A549 (cell line): Measurements from ENCODE around the gene CCDC27.

Source experiments
- FOSL2 ChIP-seq, 2 experiments: fragments of 450-650 bp in 1 of 2; fragments of >200 bp in 1 of 2; sonication (Bioruptor Twin) in 1 of 2; formaldehyde crosslinking; IDR thresholded peaks; 2 replicates each; pipeline versions ENCODE4 v1.5.0 to v1.6.1; 2016 to 2020; ENCODE audit warnings: mild to moderate bottlenecking in 1 of 2, moderate library complexity in 1 of 2
- POLR2A ChIP-seq: IDR thresholded peaks from 2 replicates; pipeline ENCODE4 v1.6.1; 2012; ENCODE audit warnings: mild to moderate bottlenecking, low read length
- RAD21 ChIP-seq, 2 experiments: fragments of >200 bp in 1 of 2; sonication (Bioruptor Twin) in 1 of 2; formaldehyde crosslinking in 1 of 2; IDR thresholded peaks in 1 of 2; conservative IDR thresholded peaks in 1 of 2; 2 replicates in 1 of 2; 3 replicates in 1 of 2; pipeline ENCODE4 v1.6.1; 2012 to 2018; ENCODE audit warnings: inconsistent platforms in 1 of 2
- REST ChIP-seq: fragments of 200-600 bp; sonication (generic); IDR thresholded peaks from 2 replicates; pipeline ENCODE4 v1.6.1; 2016; ENCODE audit warnings: antibody characterized with exemption, mild to moderate bottlenecking, moderate library complexity
- TF ChIP-seq, protein P1 (sequence below): fragments of >200 bp; sonication (Bioruptor Twin); formaldehyde crosslinking; IDR thresholded peaks from 3 replicates; pipeline ENCODE4 v1.5.1; 2016
- TF ChIP-seq, protein P2 (sequence below): IDR thresholded peaks from 2 replicates; pipeline ENCODE4 v1.6.1; 2012
- TF ChIP-seq, protein P3 (sequence below): fragments of 150-350 bp; IDR thresholded peaks from 2 replicates; pipeline ENCODE4 v1.6.1; 2014; ENCODE audit warnings: low read depth, mild to moderate bottlenecking, low read length

- TF ChIP-seq, protein P1, sequence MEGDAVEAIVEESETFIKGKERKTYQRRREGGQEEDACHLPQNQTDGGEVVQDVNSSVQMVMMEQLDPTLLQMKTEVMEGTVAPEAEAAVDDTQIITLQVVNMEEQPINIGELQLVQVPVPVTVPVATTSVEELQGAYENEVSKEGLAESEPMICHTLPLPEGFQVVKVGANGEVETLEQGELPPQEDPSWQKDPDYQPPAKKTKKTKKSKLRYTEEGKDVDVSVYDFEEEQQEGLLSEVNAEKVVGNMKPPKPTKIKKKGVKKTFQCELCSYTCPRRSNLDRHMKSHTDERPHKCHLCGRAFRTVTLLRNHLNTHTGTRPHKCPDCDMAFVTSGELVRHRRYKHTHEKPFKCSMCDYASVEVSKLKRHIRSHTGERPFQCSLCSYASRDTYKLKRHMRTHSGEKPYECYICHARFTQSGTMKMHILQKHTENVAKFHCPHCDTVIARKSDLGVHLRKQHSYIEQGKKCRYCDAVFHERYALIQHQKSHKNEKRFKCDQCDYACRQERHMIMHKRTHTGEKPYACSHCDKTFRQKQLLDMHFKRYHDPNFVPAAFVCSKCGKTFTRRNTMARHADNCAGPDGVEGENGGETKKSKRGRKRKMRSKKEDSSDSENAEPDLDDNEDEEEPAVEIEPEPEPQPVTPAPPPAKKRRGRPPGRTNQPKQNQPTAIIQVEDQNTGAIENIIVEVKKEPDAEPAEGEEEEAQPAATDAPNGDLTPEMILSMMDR = no peak
- TF ChIP-seq, protein P2, sequence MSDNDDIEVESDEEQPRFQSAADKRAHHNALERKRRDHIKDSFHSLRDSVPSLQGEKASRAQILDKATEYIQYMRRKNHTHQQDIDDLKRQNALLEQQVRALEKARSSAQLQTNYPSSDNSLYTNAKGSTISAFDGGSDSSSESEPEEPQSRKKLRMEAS = no peak
- no peak for TF ChIP-seq POLR2A
- TF ChIP-seq RAD21 (conservative IDR thresholded peaks at IDR 0.05 in 1 of 2, IDR thresholded peaks at IDR 0.05 in 1 of 2) = no peak
- no peak for TF ChIP-seq REST
- TF ChIP-seq, protein P3, sequence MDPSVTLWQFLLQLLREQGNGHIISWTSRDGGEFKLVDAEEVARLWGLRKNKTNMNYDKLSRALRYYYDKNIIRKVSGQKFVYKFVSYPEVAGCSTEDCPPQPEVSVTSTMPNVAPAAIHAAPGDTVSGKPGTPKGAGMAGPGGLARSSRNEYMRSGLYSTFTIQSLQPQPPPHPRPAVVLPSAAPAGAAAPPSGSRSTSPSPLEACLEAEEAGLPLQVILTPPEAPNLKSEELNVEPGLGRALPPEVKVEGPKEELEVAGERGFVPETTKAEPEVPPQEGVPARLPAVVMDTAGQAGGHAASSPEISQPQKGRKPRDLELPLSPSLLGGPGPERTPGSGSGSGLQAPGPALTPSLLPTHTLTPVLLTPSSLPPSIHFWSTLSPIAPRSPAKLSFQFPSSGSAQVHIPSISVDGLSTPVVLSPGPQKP = no peak
- no peak for TF ChIP-seq FOSL2 (IDR thresholded peaks at IDR 0.05)
- TF ChIP-seq FOSL2 (CRISPR knock-in tag; IDR thresholded peaks at IDR 0.05) = no peak
Observed at GRCh38 chr1:3702528-3702927, 49.7 kb upstream of the CCDC27 start.
